Fibroblast of the conjunctiva (primary cell): ENCODE results near the gene OIP5.
"Not testable (repeated sequence)": the region's sequence is repeated elsewhere in the genome, so short reads cannot be mapped to it uniquely, and the experiment has no call there.

Experiments used
- DNase-seq: peaks from one replicate; pipeline ENCODE4 v3.0.0-alpha.2; 2010; ENCODE audit warnings: low read depth

The OIP5 gene

DNA sequence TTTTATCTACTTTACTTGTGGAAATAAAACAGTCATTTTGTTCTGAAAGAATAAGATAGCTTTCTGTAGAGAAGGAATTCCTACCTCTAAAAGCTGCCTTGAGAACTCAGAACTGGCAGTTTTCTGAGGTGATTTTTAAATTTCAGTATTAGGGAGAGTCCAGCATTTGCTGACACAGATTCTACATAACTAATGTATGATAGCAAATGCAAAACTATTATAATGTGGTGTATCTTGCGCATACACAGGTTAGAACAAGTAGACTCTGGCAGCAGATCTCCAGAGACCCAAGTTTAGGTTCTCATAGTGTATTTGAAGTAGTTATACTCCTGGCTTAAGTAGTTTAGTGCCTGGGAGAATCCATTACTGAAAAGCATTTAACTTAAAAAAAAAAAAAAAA, 30.8 kb downstream of the OIP5 start:
- no peak for DNase-seq

DNA sequence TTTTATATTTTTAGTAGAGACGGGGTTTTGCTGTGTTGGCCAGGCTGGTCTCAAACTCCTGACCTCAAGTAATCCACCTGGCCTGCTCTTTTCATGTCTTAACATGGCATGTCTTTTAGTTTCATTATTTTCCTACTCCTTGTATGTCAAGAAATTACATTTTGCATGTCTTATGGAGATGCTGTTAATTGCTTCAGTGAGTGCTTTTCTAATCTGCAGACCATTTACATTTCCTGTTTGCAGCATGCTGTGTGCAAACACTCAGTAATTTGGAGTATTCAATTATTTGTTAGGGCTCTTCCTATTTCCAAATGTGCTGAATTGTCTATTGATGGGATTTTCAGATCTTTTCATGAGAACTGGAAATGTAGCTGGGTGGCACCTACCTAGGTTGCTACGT, 31.3 kb downstream of the OIP5 start:
- not testable (repeated sequence) for DNase-seq

DNA sequence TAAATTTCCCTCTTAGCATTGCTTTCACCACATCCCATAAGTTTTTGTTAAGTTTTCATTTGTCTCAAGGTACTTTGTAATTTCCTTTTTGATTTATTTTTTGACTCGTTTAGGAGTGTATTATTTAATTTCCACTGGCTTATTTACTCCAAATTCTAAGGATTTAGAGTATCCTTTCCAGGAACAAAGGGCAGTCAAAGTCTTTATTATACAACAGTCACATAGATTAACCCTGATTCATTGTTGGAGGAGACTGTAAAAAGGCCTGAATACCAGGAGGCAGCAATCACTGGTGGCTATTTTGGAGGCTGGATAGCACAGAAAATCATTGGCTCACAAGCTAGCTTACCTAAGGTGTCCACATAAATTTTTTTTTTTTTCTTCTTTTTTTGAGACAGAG, 39.9 kb downstream of the OIP5 start:
- DNase-seq: no peak

DNA sequence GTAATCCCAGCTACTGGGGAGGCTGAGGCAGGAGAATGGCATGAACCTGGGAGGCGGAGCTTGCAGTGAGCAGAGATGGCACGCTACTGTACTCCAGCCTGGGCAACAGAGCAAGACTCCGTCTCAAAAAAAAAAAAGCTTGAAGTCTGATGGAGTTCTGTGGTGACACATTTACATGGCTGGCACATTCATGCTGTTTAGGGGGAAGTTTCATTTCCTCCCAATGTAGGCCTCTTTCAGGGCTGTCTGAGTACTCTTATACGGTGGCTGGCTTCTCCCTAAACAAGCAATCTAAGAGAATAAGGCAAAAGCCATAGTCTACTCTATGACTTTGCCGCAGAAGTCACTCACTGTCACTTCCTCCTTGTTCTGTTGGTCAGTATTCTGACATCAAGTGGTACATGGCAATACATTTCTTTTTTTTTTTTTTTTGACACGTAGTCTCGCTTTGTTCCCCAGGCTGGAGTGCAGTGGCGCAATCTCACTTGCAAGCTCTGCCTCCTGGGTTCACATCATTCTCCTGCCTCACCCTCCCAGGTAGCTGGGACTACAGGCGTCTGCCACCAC, 41.2 kb downstream of the OIP5 start:
- DNase-seq: no peak

DNA sequence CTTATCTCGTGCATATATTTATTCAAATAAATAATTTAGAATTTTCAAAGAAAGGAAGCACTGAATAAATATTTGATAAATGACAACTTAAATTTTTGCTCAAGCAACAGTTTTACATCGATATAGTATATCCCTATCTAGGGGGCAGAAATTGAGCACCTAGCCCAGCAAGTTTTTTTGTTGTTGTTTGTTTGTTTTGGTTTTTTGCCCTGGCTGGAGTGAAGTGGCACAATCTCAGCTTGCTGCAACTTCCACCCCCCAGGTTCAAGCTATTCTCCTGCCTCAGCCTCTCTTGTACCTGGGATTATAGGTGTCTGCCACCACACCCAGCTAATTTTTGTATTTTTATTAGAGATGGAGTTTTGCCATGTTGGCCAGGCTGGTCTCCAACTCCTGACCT, 42.4 kb downstream of the OIP5 start:
- no peak for DNase-seq

DNA sequence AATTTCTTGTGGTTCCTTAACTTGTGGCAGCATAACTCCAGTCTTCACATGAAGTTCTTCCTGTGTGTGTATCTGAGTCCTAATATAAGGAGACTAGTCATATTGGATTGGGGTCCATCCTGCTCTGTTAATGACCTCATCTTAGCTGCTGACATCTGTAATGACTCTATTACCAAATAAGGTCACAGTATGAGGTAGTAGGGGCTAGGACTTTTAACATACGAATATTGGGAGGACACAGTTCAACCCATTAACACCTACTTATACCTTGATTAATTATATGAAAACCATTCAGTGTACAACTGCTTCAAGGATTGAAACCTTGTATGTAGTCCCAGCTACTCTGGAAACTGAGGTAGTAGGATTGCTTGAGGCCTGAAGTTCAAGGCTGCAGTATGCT, 43.9 kb downstream of the OIP5 start:
- DNase-seq: no peak

DNA sequence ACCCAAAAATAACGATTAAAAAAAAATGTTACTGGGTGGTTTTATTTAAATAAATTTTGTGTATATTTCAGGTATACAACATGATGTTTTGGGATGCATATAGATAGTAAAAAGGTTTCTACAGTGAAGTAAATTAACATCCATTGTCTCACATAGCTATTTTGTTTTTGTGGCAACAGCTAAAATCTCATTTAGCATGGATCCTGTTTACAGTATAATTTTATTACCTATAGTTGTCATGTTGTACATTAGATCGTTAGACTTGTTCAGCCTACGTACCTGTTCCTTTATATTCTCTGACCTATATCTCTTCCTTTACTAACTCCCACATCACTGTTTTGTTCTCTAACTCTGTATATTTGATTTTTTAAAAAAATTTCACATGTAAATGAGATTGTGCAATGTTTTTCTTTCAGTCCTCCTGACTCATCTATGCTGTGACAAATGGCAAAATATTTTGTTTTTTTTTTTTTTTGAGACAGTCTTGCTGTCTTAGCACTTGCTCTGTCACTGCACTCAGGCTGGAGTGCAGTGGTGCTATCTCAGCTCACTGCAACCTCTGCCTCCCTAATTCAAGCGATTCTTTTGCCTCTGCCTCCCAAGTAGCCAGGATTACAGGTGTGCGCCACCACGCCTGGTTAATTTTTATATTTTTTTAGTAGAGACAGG, 45.6 kb downstream of the OIP5 start:
- DNase-seq: no peak

DNA sequence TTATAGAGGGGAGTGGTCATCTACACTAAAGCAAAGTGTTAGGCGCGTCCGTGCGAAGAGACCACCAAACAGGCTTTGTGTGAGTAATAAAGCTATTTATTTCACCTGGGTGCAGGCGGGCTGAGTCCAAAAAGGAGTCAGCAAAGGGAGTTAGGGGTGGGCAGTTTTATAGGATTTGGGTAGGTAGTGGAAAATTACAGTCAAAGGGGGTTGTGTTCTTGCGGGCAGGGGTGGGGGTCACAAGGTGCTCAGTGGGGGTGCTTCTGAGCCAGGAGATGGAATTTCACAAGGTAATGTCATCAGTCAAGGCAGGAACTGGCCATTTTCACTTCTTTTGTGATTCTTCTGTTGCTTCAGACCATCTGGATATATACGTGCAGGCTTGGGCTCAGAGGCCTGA, 47.1 kb downstream of the OIP5 start:
- DNase-seq: no peak

GRCh38 chr15:41284427-41285177, 47.8 kb downstream of the OIP5 start:
- no peak for DNase-seq

DNA sequence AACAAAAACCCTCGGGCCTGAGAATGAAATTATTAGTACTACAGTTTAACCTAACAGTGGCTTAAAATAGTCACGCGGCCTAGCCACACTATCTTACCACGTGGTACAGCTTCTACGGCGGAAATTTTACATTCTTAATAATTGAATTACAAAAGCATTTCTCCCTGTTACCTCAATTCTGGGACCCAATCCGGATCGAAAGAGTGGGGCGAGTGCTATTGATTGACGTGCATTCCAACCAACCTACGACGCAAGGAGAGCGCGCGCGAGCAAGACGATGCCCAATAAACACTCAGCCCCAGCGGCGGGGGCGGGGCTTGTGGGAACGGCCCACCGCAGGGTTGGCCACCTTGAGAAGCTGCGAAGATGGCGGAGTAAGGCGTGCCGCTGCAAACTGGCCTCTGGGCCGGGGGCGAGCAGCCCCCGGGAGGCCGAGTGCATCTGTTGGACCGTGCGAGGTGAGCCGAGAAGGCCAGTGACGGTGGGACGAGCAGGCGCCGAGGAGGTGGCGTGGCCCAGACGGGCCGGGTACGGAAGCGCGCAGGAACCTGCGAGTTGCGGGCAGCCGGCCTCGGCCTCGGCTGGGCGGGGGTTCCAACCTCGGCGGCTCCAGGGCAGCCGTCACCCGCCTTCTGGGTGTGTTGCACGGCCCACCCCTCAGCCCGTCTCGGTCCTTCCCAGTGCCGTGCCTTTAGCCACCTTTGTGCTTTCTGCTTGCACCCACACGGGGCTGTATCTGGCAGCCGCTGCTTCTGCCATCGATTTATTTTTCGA, 48.6 kb downstream of the OIP5 start:
- peak; percentile 99 for DNase-seq

- DNase-seq: not testable (repeated sequence)
These were observed 49.3 kb downstream of the OIP5 start for GRCh38 chr15:41282980-41283652.

- not testable (repeated sequence) for DNase-seq
These were observed 50.0 kb downstream of the OIP5 start for GRCh38 chr15:41282436-41282835.

GRCh38 chr15:41281236-41281635, 51.2 kb downstream of the OIP5 start:
- DNase-seq: peak; percentile 80

DNA sequence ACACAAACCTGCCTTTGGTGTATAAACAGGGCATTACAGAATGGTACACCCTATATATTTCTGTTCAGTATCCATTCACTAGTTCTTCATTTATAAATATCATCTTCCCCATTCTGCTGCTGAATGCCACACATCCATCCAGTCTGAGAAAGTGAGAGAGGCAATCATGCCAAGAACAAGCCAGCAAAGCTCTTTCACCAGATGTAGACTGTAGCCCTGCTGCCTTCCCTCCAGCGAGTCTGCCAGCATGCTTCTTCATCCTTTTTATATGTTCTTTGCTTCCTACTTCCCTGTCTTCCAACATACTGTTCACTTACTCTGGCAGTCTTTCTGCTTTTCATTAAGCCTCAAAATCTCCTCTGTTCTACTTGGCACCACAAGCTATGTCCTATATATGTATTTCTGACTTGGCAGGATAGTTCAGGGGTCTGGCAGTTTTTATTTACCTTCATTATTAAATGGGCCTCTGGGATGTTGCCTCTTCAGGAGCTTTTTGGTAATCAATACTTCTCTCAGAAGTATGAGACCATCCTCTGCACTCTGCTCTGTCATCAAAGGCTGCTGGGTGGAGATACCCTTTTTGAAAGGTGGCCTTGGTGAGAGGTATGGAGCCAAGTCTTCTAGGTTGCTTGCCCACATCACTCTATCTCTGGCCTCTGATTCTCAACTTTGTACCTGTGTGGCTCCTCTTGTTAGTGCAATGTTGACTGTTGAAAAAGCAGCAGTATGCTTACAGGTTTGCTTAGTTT, 52.7 kb downstream of the OIP5 start:
- DNase-seq: no peak

- no peak for DNase-seq
These were observed 54.1 kb downstream of the OIP5 start for GRCh38 chr15:41278319-41278718.

GRCh38 chr15:41276831-41277230, 55.6 kb downstream of the OIP5 start:
- no peak for DNase-seq

DNA sequence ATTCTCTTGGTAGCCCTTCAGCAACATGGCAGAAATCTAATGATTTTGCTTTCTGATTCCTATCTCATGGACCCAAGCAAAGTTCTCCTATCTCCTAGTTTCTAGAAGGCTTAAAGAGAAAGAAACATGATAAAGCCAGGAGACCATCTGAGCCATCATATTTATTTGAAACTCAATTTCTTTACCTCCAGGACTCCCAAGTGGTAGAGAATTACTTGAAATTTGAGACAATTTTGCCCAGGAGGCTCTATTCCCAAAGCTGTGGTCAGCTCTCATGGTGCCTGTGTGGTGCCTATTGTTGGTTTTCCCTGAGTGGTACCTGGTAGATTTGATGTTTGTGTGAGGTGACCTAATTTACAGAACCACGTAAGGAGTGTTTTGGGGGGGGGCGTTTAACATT, 62.5 kb downstream of the OIP5 start:
- no peak for DNase-seq

DNA sequence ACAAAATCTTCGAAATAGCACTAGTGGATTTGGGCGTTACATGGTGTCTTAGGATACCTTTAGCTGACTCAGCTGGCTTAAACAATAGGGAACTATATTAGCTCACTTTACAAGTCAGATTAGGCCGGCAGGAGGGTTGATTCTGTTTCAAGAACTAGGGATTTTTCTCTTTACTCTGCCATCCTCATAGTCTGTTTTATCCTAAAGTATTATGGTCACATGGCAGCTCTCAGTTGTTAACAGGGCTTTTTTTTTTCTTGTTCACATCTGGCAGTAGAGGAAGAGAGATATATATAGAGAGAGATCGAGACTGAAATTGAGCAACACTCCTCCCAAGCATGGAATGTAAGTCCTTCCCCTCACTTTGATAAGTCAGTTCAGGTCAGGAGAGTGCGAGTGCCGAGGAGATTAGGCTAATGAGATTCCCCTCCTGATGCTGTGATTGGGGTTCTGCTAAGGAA, 68.5 kb downstream of the OIP5 start:
- no peak for DNase-seq

GRCh38 chr15:41262571-41262970, 69.8 kb downstream of the OIP5 start:
- DNase-seq: no peak

- DNase-seq: not testable (repeated sequence)
These were observed 71.5 kb downstream of the OIP5 start for GRCh38 chr15:41260924-41261323.

DNA sequence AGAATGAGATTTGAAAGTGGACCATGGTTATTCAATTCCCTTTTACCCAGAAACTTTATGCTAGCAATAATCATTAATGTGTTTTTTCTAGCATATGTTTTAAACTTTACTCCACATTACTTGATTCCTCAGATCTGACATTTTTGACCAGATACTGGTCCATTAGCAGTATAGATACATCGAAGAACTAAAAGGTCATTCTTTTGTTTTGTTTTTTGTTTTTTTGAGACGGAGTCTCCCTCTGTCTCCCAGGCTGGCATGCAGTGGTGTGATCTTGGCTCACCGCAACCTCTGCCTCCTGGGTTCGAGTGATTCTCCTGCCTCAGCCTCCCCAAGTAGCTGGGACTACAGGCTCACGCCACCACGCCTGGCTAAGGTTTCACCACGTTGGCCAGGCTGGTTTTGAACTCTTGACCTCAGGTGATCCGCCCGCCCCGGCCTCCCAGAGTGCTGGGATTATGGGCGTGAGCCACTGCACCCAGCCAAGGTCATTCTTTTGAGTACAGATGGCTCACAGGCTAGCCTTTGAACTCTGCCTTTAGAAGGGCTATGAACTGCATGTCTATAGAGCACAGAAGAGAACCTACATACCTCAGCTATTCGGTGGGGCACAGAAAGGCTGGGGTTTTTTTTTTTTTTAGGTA, 72.7 kb downstream of the OIP5 start:
- DNase-seq: no peak
